Neural cell (in vitro differentiated cells): ENCODE measurements around the gene TEKT2. TPM values are rescaled to one million over a fixed set of nuclear protein-coding genes. Genes with fewer than 3 reads are reported as not detected.

Experiments
- polyA plus RNA-seq: library from polyadenylated mRNA; depleted of rRNA; stranded (reverse); fragments of >200 nt; gene quantifications from 2 replicates; pipeline ENCODE4 v1.2.3, GENCODE V29; 2014

The TEKT2 gene
- polyA plus RNA-seq, 1 donor from 2014 or later, result 32.1 TPM

Other genes starting within 250 kb of the TEKT2 start
- gene AGO1, start 200.9 kb upstream of the TEKT2 start, polyA plus RNA-seq, result 13.0 and 15.0 TPM in 2 replicates
- 9.4 and 10.2 TPM in 2 replicates for gene AGO3, start 153.0 kb upstream of the TEKT2 start, polyA plus RNA-seq
- 66.7 and 71.5 TPM in 2 replicates for gene ADPRS, start 4.8 kb downstream of the TEKT2 start, polyA plus RNA-seq
- 0.98 TPM in 1 of 2 replicates, not detected in the other for gene COL8A2, start 41.1 kb downstream of the TEKT2 start, polyA plus RNA-seq
- 236 and 278 TPM in 2 replicates for gene TRAPPC3, start 65.4 kb downstream of the TEKT2 start, polyA plus RNA-seq
- gene MAP7D1, start 72.1 kb downstream of the TEKT2 start, polyA plus RNA-seq, result 142 and 156 TPM in 2 replicates
- 54.4 and 55.8 TPM in 2 replicates for gene THRAP3, start 140.3 kb downstream of the TEKT2 start, polyA plus RNA-seq
- gene SH3D21, start 222.3 kb downstream of the TEKT2 start, polyA plus RNA-seq, result 2.6 and 2.8 TPM in 2 replicates
- gene EVA1B, start 239.6 kb downstream of the TEKT2 start, polyA plus RNA-seq, result 0.25 and 2.1 TPM in 2 replicates